Diencephalon (tissue), 1 donor: ENCODE measurements around the gene CARNS1. TPM values are rescaled to one million over a fixed set of nuclear protein-coding genes. Genes with fewer than 3 reads are reported as not detected.

ENCODE experiments used
- small RNA-seq: library from RNA; depleted of rRNA; stranded (forward); fragments of <200 nt; gene quantifications from one replicate; pipeline ENCODE3, GENCODE V24; 2014
- total RNA-seq: library from RNA; depleted of rRNA; stranded (reverse); fragments of >200 nt; gene quantifications from one replicate; pipeline ENCODE4 v1.2.3, GENCODE V29; 2014

Gene CARNS1, protein sequence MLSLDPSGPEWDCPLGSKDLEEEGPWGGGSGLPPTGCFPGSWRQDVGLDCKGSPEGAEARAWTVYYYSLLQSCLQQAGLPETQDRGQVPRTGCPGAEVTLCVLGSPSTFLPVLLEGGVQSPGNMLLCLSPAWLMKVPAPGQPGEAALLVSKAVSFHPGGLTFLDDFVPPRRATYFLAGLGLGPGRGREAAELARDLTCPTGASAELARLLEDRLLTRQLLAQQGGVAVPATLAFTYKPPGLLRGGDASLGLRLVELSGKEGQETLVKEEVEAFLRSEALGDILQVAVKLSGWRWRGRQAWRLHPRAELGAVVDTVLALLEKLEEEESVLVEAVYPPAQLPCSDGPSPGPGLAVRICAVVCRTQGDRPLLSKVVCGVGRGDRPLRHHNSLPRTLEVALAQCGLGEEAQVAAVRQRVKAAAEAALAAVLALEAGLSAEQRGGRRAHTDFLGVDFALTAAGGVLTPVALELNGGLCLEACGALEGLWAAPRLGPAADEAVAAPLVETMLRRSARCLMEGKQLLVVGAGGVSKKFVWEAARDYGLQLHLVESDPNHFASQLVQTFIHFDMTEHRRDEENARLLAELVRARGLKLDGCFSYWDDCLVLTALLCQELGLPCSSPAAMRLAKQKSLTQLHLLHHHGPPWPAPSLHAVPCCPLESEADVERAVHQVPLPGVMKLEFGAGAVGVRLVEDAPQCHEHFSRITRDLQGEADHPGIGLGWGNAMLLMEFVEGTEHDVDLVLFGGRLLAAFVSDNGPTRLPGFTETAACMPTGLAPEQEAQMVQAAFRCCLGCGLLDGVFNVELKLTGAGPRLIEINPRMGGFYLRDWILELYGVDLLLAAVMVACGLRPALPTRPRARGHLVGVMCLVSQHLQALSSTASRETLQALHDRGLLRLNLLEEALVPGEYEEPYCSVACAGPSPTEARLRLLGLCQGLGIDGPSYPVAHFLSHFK
- total RNA-seq: 0.23 TPM

DNA sequence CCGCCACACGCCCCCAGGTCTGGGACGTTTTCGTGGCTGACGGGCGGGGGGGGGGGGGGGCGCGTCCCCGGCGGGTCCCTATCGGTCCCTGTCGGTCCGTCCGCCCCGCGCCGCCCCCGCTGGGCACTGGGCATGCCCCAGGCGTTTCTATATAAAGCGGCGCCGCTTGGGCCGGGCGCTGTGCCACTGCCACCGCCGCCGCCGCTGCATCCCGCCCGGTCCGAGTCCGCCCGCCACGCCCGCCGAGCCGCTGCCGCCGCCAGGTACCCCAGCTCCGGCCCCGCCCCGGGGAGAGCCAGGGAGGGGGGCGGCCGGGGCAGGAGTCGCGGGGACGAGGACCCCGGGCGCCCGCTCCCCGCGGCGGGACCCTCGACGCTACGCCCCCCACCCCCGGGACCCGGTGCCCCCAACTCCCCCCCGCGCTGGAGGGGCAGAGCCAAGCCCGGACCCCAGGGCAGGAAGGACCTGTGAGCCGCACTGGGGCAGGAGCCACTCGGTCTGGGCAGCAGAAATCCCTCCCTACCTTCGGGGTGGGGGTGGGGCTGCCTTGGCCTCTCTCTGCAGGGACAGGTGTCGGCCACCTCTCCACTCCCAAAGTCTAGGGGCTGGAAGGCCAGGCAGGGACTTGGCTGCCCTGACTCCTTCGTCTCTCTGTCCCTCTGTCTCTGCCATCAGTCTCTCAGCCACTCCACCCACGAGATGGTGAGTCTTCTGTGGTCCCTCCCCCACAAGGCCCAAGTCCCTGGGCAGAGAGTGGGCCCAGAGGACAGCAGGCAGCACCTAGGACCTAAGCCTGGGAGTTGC is at the start of gene CARNS1:
CARNS1 (plus strand) TSS at position 178 of the 804 bp plus-strand sequence; CDS start at position 700, 522 bp downstream.

DNA sequence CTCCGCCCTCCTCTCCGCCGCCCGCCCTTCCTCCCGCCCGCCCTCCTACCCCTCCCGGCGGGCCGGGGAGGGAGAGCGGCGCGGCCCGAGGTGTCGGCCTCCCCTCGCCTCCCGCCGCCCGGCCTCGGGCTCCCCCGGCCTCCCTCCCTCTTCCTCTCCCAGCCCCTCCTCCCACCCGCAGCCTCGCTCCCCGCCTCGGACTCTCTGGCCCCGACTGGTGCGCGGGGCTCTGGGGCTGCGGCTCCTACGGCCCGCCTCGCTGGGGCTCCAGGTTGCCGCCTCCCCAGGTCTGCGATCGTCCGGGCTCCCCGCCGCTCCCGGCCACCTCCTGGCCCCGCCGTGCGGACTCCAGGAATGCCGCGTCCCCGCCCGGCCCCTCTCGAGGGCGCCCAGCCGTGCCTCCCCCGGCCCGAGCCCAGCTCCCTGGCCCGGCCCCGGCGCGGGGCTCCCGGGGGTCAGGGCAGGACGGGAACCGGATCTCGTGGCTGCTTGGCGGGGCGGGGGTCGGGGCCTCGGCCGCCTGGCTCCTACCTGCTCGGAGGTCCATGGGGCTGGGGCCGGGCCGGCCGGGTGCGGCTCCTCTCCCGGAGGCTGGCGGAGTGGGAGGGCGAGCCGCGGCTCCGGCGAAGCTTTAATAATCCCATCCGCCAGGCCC is 42.4 kb upstream of the CARNS1 start, which contains the start of gene CLCF1:
CLCF1 (minus strand) TSS at position 606 of the 655 bp plus-strand sequence; CDS start at position 547, 59 bp downstream.

GRCh38 chr11:67391304-67392182 is 23.9 kb upstream of the CARNS1 start, which contains the start of gene RAD9A:
Gene RAD9A, plus strand, starts transcription at chr11:67391986. Its CDS starts 59 bp downstream, at chr11:67392045.

DNA sequence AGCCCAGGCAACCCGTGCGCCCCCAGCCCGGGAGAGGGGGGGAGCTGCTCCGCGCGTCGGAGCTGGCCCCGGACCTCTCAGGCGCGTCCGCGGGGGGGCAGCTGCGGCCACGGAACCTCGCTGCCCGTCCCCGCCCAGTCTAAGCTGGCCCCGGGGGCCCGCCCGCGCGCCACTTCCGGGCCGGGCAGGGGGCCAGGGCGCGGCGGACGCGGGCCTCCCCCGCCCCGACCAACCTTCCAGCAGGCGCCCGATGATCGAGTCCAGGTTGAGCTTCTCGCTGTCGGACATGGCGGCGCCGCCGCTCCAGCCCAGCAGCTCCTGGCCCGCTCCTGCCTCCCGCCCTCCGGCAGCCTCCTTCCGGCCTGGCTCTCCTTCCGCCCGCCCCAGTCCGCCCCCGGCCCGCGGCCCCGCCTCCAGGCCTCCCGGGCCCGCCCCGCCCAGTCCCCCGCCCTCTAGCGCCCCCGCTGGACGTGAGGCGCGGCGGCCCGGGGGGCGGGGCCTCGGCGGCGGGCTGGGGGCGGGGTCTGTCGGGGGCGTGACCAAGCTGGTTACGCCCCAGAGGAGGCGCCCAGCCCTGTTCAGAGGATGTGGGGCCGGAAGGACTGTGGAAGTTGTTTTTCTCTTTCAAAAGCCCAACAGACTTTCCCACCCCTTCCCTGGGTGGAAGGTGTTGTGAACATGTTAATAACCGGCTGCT is 13.8 kb upstream of the CARNS1 start, which contains the start of gene PPP1CA:
PPP1CA (minus strand) TSS at position 364 of the 697 bp plus-strand sequence; CDS start at position 288, 76 bp downstream.

DNA sequence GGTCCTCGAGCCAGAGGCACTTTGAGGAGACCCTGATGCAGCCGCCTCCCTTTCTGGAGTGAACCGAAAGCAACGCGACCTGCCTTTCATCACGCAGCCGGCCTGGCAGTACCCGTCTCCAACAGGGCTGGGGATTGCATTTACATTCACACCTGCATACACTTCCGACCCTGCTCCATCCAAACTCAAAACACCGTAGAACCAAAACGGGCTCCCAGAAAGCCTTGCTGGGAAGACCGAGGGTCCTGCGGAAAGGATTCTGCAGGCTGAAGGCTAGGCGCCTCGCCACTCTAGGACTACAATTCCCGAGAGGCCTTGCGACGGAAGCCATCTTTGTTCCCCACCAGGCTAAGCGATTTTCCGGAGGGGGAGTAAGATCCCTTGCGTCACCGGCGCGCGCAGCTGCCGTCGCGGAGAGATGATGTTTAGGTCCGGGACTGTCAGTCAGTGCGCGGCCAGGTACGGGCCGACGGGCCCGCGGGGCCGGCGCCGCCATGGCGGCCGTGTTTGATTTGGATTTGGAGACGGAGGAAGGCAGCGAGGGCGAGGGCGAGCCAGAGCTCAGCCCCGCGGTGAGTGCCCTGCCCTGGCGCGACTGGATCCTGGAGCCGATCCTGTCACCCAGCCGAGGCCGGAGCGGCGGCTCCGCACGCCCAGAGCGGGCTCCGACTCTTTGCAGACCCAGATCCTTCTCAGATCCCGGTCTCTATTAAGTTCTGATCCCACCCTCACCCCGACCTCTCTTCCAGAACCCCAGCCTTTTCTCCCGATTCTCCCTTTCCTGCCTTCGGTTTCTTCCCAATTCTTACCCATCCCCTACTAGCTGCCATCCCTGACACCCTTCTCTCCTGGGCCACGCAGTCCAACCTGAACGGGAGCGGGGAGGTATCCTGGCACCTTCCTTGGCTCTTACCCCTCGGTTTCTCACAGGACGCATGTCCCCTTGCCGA is 12.8 kb downstream of the CARNS1 start, which contains the start of gene RPS6KB2:
RPS6KB2 (plus strand) TSS at position 443 of the 950 bp plus-strand sequence; CDS start at position 495, 52 bp downstream.

GRCh38 chr11:67437082-67437808 is 21.8 kb downstream of the CARNS1 start, which contains the start of gene PTPRCAP:
Gene PTPRCAP, minus strand, starts transcription at chr11:67437682. Its CDS starts 63 bp downstream, at chr11:67437619.

DNA sequence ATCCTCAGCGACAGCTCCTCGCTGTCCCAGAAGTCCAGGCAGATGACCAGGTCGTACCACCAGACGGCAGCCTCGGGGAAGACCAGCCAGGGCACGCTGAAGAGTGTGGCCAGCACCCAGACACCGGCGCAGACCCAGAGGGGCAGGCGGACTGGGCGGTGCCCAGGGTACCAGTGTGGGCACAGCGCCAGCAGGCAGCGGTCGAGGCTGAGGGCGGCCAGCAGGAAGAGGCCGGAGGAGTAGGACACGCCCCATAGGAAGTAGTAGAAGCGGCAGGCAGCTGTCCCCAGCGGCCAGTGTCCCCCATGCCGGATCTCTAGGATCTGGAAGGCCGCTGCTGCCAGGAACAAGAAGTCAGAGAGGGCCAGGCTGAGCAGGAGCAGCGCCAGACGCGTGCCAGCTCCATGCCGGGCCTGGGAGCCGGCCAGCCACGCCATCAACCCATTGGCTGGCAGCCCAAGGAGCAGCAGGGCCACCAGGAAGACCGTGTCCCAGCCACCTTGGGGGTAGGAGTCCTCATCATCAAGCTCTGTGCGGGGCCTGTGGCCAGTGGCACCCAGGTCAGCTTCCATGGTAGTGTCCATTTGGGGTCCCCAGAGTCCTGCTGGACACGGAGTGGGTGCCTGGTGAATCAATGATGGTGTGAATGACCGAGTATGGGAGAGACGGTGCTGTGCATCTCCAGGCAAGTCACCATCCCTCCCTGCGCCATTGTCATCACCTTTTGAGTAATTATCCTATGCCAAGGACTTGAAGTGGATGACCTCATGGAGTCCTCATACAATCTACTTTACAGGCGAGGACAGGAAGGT is 36.9 kb downstream of the CARNS1 start, which contains the start of gene GPR152:
GPR152 (minus strand) TSS at position 589 of the 812 bp plus-strand sequence; CDS start at position 584, 5 bp downstream.

GRCh38 chr11:67455054-67455453 is 39.6 kb downstream of the CARNS1 start, which contains the start of gene CABP4:
Gene CABP4, plus strand, starts transcription at chr11:67455354. Its CDS starts 70 bp downstream, at chr11:67455424.

GRCh38 chr11:67468759-67469507 is 53.5 kb downstream of the CARNS1 start, which contains the start of gene TMEM134:
Gene TMEM134, minus strand, starts transcription at chr11:67469251. Its CDS starts 59 bp downstream, at chr11:67469192.

Small RNAs within 50 kb of the gene (small RNA-seq; reads per million reads assigned to genes)
- gene RNU6-1238P: not detected

Other genes with a start within 250 kb of the CARNS1 start
- gene GRK2, start 149.2 kb upstream of the CARNS1 start, total RNA-seq: 53.3 TPM
- 57.7 TPM for gene ANKRD13D, start 126.4 kb upstream of the CARNS1 start, total RNA-seq
- 4.6 TPM for gene SSH3, start 112.1 kb upstream of the CARNS1 start, total RNA-seq
- gene POLD4, start 62.1 kb upstream of the CARNS1 start, total RNA-seq: 4.2 TPM
- gene CLCF1, start 42.1 kb upstream of the CARNS1 start, total RNA-seq: not detected
- gene RAD9A, start 23.7 kb upstream of the CARNS1 start, total RNA-seq: 15.5 TPM
- gene PPP1CA, start 13.8 kb upstream of the CARNS1 start, total RNA-seq: 65.0 TPM
- 0.46 TPM for gene TBC1D10C, start 11.6 kb upstream of the CARNS1 start, total RNA-seq
- gene RPS6KB2, start 12.8 kb downstream of the CARNS1 start, total RNA-seq: 12.9 TPM
- gene PTPRCAP, start 22.0 kb downstream of the CARNS1 start, total RNA-seq: not detected
- gene CORO1B, start 27.8 kb downstream of the CARNS1 start, total RNA-seq: 28.8 TPM
- not detected for gene GPR152, start 37.1 kb downstream of the CARNS1 start, total RNA-seq
- 0.23 TPM for gene CABP4, start 39.7 kb downstream of the CARNS1 start, total RNA-seq
- gene TMEM134, start 53.6 kb downstream of the CARNS1 start, total RNA-seq: 9.5 TPM
- 53.7 TPM for gene AIP, start 67.3 kb downstream of the CARNS1 start, total RNA-seq
- 81.7 TPM for gene PITPNM1, start 89.7 kb downstream of the CARNS1 start, total RNA-seq
- 9.5 TPM for gene CDK2AP2, start 92.5 kb downstream of the CARNS1 start, total RNA-seq
- not detected for gene CABP2, start 107.8 kb downstream of the CARNS1 start, total RNA-seq
- 215 TPM for gene GSTP1, start 168.1 kb downstream of the CARNS1 start, total RNA-seq
- gene NDUFV1, start 191.3 kb downstream of the CARNS1 start, total RNA-seq: 188 TPM
- 1.4 TPM for gene NUDT8, start 214.3 kb downstream of the CARNS1 start, total RNA-seq
- not detected for gene TBX10, start 224.1 kb downstream of the CARNS1 start, total RNA-seq
- 1.4 TPM for gene ACY3, start 235.1 kb downstream of the CARNS1 start, total RNA-seq